ENCODE measurements around the gene HMGCL. TPM values are rescaled to one million over a fixed set of nuclear protein-coding genes. Genes with fewer than 3 reads are reported as not detected.
A peak's percentile ranks its signal among the peaks of the same experiment; 100 is the strongest.
"Not testable (repeated sequence)": the region's sequence is repeated elsewhere in the genome, so short reads cannot be mapped to it uniquely, and the experiment has no call there.

The HMGCL gene
- total and polyA plus RNA-seq, 4 donors = 22.4 to 36.8 (median 33.1) TPM

- peaks cover 0 to 3% of the 10 kb centered on the region in 2 donors for H3K36me3 ChIP-seq (ENCODE audit: control insufficient read depth in 1 of 2, insufficient read depth in 2 of 2, low read length in 1 of 2)
- no peaks in the 10 kb centered on the region for H3K9me3 ChIP-seq (ENCODE audit: control insufficient read depth, low read length)
- no peak for DNase-seq
- no peak overlapping the region for H3K4me3 ChIP-seq (ENCODE audit: low read length in 2 of 2)
- no peak for ATAC-seq (ENCODE audit: low FRiP score)
- H3K4me1 ChIP-seq (ENCODE audit: control insufficient read depth in 1 of 2, insufficient read depth in 2 of 2, low read length in 2 of 2) = no peaks in the 10 kb centered on the region
- 86 to 96% methylated on average over 2 of the region's 2 CpGs for WGBS, 2 donors
- no peaks in the 10 kb centered on the region for H3K27me3 ChIP-seq (ENCODE audit: control insufficient read depth in 1 of 2, insufficient read depth in 2 of 2, low read length in 1 of 2)
- H3K27ac ChIP-seq (ENCODE audit: low read depth in 1 of 2, low read length in 2 of 2) = no peak overlapping the region
- intact Hi-C loops (cut with DNase I) = no loop called here
Measured at GRCh38 chr1:23805025-23805424, 20.2 kb downstream of the HMGCL start.

- peaks cover 0 to 3% of the 10 kb centered on the region in 2 donors for H3K36me3 ChIP-seq (ENCODE audit: control insufficient read depth in 1 of 2, insufficient read depth in 2 of 2, low read length in 1 of 2)
- intact Hi-C loops (cut with DNase I) = loop anchor here in 1 of 2 donors (5.0 kb wide), 1 partner anchor 63 kb away; the partner anchor contains the start of gene FUCA1
Measured at GRCh38 chr1:23804183-23804835, 20.9 kb downstream of the HMGCL start.

GRCh38 chr1:23803674-23804073 lies 21.6 kb downstream of the HMGCL start:
- WGBS, 2 donors = 93 to 95% methylated on average over 5 of the region's 5 CpGs
- intact Hi-C loops (cut with DNase I) = loop anchor here in 1 of 2 donors (5.0 kb wide), 1 partner anchor 64 kb away; the partner anchor contains the start of gene FUCA1
- peaks cover 0 to 4% of the 10 kb centered on the region in 2 donors for H3K4me1 ChIP-seq (ENCODE audit: control insufficient read depth in 1 of 2, insufficient read depth in 2 of 2, low read length in 2 of 2)
- no peaks in the 10 kb centered on the region for H3K9me3 ChIP-seq (ENCODE audit: control insufficient read depth, low read length)
- no peak overlapping the region for H3K4me3 ChIP-seq (ENCODE audit: low read length in 2 of 2)
- DNase-seq (no peak), ATAC-seq (ENCODE audit: low FRiP score) (no peak)
- H3K27me3 ChIP-seq (ENCODE audit: control insufficient read depth in 1 of 2, insufficient read depth in 2 of 2, low read length in 1 of 2) = no peaks in the 10 kb centered on the region
- H3K36me3 ChIP-seq (ENCODE audit: control insufficient read depth in 1 of 2, insufficient read depth in 2 of 2, low read length in 1 of 2) = peaks cover 0 to 3% of the 10 kb centered on the region in 2 donors
- no peak overlapping the region for H3K27ac ChIP-seq (ENCODE audit: low read depth in 1 of 2, low read length in 2 of 2)

More at GRCh38 chr1:23804183-23804835, 20.9 kb downstream of the HMGCL start:
- DNase-seq = no peak
- no peak for ATAC-seq (ENCODE audit: low FRiP score)
- no peaks in the 10 kb centered on the region for H3K27me3 ChIP-seq (ENCODE audit: control insufficient read depth in 1 of 2, insufficient read depth in 2 of 2, low read length in 1 of 2)
- no peaks in the 10 kb centered on the region for H3K9me3 ChIP-seq (ENCODE audit: control insufficient read depth, low read length)
- H3K4me3 ChIP-seq (ENCODE audit: low read length in 2 of 2) = no peak overlapping the region
- peaks cover 0 to 4% of the 10 kb centered on the region in 2 donors for H3K4me1 ChIP-seq (ENCODE audit: control insufficient read depth in 1 of 2, insufficient read depth in 2 of 2, low read length in 2 of 2)
- 71 to 72% methylated on average over 7 of the region's 7 CpGs for WGBS, 2 donors
- H3K27ac ChIP-seq (ENCODE audit: low read depth in 1 of 2, low read length in 2 of 2) = no peak overlapping the region

GRCh38 chr1:23802809-23803342 lies 22.4 kb downstream of the HMGCL start:
- H3K9me3 ChIP-seq (ENCODE audit: control insufficient read depth, low read length); H3K36me3 ChIP-seq (ENCODE audit: control insufficient read depth in 1 of 2, insufficient read depth in 2 of 2, low read length in 1 of 2); DNase-seq; H3K4me3 ChIP-seq (ENCODE audit: low read length in 2 of 2); ATAC-seq (ENCODE audit: low FRiP score); H3K27ac ChIP-seq (ENCODE audit: low read depth in 1 of 2, low read length in 2 of 2); H3K4me1 ChIP-seq (ENCODE audit: control insufficient read depth in 1 of 2, insufficient read depth in 2 of 2, low read length in 2 of 2); H3K27me3 ChIP-seq (ENCODE audit: control insufficient read depth in 1 of 2, insufficient read depth in 2 of 2, low read length in 1 of 2): not testable (repeated sequence)
- intact Hi-C loops (cut with DNase I) = loop anchor here in 1 of 2 donors (5.0 kb wide), 1 partner anchor 64 kb away; the partner anchor contains the start of gene FUCA1
- 90 to 96% methylated on average over 7 of the region's 7 CpGs for WGBS, 2 donors

- 64% methylated on average over 10 of the region's 10 CpGs for WGBS, 2 donors
- H3K4me1 ChIP-seq (ENCODE audit: control insufficient read depth in 1 of 2, insufficient read depth in 2 of 2, low read length in 2 of 2) = peaks cover 0 to 4% of the 10 kb centered on the region in 2 donors
- intact Hi-C loops (cut with DNase I) = loop anchor here in 1 of 2 donors (5.0 kb wide), 1 partner anchor 65 kb away; the partner anchor contains the start of gene FUCA1
- no peaks in the 10 kb centered on the region for H3K27me3 ChIP-seq (ENCODE audit: control insufficient read depth in 1 of 2, insufficient read depth in 2 of 2, low read length in 1 of 2)
- no peaks in the 10 kb centered on the region for H3K36me3 ChIP-seq (ENCODE audit: control insufficient read depth in 1 of 2, insufficient read depth in 2 of 2, low read length in 1 of 2)
- no peak overlapping the region for H3K27ac ChIP-seq (ENCODE audit: low read depth in 1 of 2, low read length in 2 of 2)
- peak in 1 of 2 donors; percentile 73 for DNase-seq
- no peak for ATAC-seq (ENCODE audit: low FRiP score)
- no peak overlapping the region for H3K4me3 ChIP-seq (ENCODE audit: low read length in 2 of 2)
- no peaks in the 10 kb centered on the region for H3K9me3 ChIP-seq (ENCODE audit: control insufficient read depth, low read length)
Measured at GRCh38 chr1:23801876-23802275, 23.4 kb downstream of the HMGCL start.

GRCh38 chr1:23801338-23801748 lies 23.9 kb downstream of the HMGCL start:
- Histone ChIP-seq H3K27me3 (ENCODE audit: control insufficient read depth in 1 of 2, insufficient read depth in 2 of 2, low read length in 1 of 2) (no peaks in the 10 kb centered on the region), H3K4me1 (ENCODE audit: control insufficient read depth in 1 of 2, insufficient read depth in 2 of 2, low read length in 2 of 2) (peaks cover 0 to 4% of the 10 kb centered on the region in 2 donors), H3K4me3 (ENCODE audit: low read length in 2 of 2) (peak overlapping the region; percentile 65 to 66), H3K36me3 (ENCODE audit: control insufficient read depth in 1 of 2, insufficient read depth in 2 of 2, low read length in 1 of 2) (no peaks in the 10 kb centered on the region), H3K9me3 (ENCODE audit: control insufficient read depth, low read length) (no peaks in the 10 kb centered on the region), H3K27ac (ENCODE audit: low read depth in 1 of 2, low read length in 2 of 2) (peak overlapping the region in 1 of 2 donors; percentile 55)
- intact Hi-C loops (cut with DNase I) = loop anchor here in 1 of 2 donors (5.0 kb wide), 1 partner anchor 66 kb away; the partner anchor contains the start of gene FUCA1
- no peak for DNase-seq
- no peak for ATAC-seq (ENCODE audit: low FRiP score)
- WGBS, 2 donors = 16 to 17% methylated on average over 19 of the region's 19 CpGs

GRCh38 chr1:23800400-23801337 lies 24.6 kb downstream of the HMGCL start, which contains the start of gene GALE:
TSS of gene GALE (minus strand) at chr1:23800754. CDS start at chr1:23799007, 1,747 bp downstream.
- intact Hi-C loops (cut with DNase I) = loop anchor here in 1 of 2 donors (5.0 kb wide), 1 partner anchor 67 kb away; the partner anchor contains the start of gene FUCA1

More at GRCh38 chr1:23800400-23801337, 24.6 kb downstream of the HMGCL start, which contains the start of gene GALE:
- Histone ChIP-seq H3K4me3 (ENCODE audit: low read length in 2 of 2) (peak within 1 kb of the TSS; percentile 65 to 66), H3K4me1 (ENCODE audit: control insufficient read depth in 1 of 2, insufficient read depth in 2 of 2, low read length in 2 of 2) (peaks cover 0 to 4% of the 10 kb centered on the region in 2 donors), H3K36me3 (ENCODE audit: control insufficient read depth in 1 of 2, insufficient read depth in 2 of 2, low read length in 1 of 2) (no peaks in the 10 kb centered on the region), H3K27me3 (ENCODE audit: control insufficient read depth in 1 of 2, insufficient read depth in 2 of 2, low read length in 1 of 2) (no peaks in the 10 kb centered on the region), H3K9me3 (ENCODE audit: control insufficient read depth, low read length) (no peaks in the 10 kb centered on the region), H3K27ac (ENCODE audit: low read depth in 1 of 2, low read length in 2 of 2) (peak within 1 kb of the TSS; percentile 55 to 64)
- ATAC-seq (ENCODE audit: low FRiP score) = peak; percentile 97
- peak; percentile 99 for DNase-seq
- WGBS, 2 donors = 0 to 1% methylated on average over 70 to 82 of the region's 82 CpGs

All from aorta (tissue), 5 donors.